NCI-H2227 treated with DMSO at 0.1 percent for 48 hours (cell line): ENCODE measurements around the gene SLC24A5.

Source experiments
- DNase-seq: peaks from one replicate; lab custom pipeline; 2025; lab: John Stamatoyannopoulos, UW

SLC24A5 gene

GRCh38 chr15:48190932-48191573 lies 70.3 kb downstream of the SLC24A5 start:
- DNase-seq = peak; percentile 18

DNA sequence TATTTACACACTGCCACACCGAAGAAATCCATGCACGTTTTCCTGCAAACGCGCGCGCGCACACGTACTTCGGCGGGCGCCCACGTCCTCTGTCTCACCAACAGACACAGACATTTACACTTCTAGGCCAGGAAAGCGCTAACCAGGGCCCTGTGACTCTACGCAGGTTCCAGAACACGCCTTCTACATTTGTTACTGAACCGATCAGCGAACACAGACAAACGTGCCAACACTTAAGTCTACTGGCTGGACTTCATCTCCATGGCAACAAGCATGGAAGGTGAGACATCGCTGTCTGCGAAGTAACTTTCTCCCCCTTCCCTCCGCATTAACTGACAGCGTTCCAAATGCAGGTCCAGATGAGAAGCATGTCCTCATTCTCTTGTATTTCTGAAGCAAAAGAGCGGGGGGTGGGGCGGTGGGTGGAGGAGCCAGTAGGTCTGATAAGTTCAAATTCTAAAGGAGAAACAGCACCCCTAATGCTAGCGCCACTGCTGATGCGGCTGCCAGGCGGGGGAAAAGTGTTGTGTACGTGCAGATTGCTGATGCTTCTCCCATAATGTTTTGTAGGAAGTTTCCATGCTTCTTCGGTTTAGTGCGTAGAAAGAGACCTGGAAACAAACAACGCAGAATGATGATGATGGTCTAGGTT lies 70.9 kb downstream of the SLC24A5 start, which contains the start of gene CTXN2:
TSS of gene CTXN2 (plus strand) at position 92 of the 652 bp plus-strand sequence. CDS start 9,636 bp downstream, outside the sequence.
- peak; percentile 60 for DNase-seq
